Central memory CD4-positive, alpha-beta T cell (primary cell): Measurements from ENCODE around the gene WWTR1.

Source experiments
- DNase-seq: peaks from one replicate; pipeline ENCODE4 v3.0.0; 2022

Gene WWTR1

GRCh38 chr3:149523512-149524299, 134.1 kb downstream of the WWTR1 start:
- no peak for DNase-seq

GRCh38 chr3:149519912-149520311, 137.9 kb downstream of the WWTR1 start:
- DNase-seq = no peak

GRCh38 chr3:149516920-149517319, 140.9 kb downstream of the WWTR1 start:
- DNase-seq = no peak

- DNase-seq = no peak
These were observed 142.6 kb downstream of the WWTR1 start for GRCh38 chr3:149515249-149515648.

DNA sequence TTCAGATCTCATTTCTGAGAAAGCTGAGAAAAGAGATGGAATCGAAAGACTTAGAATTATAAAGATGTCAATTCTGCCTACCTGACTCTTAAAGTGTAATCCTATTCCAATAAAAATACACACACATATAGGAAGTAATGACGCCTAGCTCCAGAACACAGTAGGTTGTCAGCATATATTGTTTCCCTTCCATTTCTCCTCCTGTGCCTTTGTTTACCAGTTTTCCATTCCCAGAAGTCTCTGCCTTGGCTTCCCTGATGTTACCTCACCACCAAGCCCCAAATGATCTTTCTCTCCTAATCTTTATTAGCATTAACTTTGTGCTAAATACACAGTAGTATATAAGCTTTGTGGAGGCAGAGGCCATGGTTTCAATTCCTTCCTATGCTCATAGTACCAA, 143.4 kb downstream of the WWTR1 start:
- no peak for DNase-seq

- no peak for DNase-seq
These were observed 145.6 kb downstream of the WWTR1 start for GRCh38 chr3:149512073-149512782.

DNA sequence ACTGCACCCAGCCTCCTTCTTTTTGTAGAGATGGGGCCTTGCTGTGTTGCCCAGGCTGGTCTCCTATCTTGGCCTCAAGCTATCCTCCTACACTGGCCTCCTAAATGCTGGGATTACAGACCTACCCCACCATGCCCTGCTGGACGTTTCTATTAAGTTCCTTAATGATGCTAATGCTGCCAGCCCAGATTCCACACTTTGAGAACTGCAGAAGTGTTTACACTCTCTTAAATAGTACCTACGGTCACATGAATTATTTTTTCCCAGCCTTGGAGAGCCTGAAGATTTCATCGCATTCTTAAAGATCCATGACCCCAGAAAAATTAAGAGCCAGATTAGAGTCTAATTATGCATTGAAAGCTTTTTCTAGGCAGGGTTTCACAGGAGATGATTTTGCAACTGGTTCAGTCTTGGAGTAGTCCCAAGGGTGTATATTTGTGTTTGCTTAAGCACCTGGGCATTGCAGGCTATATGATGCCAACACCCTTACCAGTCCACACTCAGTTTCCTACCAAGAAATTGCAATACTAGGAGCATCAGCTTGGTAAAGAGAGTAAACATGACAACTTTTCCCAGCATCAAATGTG, 146.7 kb downstream of the WWTR1 start:
- DNase-seq = no peak

DNA sequence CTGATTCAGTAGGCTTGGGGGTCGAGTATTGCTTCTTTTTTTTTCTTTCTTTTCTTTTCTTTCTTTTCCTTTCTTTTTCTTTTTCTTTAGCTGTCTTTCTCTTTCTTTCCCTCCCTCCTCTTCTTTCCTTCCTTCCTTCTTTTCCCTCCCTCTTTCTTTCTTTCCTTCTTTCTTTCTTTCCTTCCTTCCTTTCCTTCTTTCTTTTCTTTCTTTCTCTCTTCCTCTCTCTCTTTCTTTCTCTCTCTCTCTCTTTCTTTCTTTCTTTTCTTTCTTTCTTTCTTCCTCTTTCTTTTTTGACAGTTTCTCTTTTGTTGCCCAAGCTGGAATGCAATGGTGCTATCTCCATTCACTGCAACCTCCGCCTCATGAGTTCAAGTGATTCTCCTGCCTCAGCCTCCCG, 147.3 kb downstream of the WWTR1 start:
- no peak for DNase-seq

GRCh38 chr3:149509526-149509925, 148.3 kb downstream of the WWTR1 start:
- DNase-seq = no peak

DNA sequence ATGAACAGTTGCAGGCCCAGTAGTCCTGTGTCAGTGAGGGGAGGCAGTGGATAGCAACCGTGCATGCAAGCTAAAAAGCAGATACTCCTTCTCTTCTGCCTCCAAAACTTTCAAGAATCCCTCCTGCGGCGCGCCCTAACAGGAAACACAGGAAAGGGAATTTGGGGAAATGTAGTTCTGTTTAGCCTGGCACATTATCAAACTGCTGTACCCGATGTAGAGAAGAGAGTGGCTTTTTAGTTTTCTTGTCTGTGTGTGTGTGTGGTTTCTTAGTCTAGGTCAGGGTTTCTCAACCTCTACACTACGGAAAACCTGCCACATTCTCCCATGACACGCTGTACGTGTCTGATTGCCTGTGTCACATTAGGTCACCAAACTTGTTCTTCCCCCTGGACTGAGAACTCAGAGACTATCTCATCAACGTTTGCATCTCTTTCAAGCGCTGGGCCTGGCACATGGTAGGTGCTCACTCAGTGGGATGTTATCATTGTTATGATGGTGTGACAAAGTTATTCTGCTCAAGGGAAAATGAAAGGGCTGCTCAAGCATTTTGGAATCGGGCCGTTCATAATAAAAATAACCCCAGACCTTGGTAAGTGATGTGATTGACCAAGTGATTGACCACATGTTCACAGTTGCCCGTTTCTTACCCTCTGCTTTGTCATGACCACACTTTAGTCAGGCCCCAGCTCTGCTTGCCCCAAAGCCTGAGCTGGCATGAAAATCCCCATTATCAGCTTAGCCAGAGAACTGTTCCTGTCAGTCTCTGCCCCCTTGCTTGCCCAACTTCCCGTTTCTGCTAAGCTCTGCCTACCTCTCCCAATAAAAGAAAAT, 150.1 kb downstream of the WWTR1 start:
- DNase-seq = no peak

- DNase-seq = no peak
These were observed 150.9 kb downstream of the WWTR1 start for GRCh38 chr3:149506965-149507364.

- DNase-seq = no peak
These were observed 151.3 kb downstream of the WWTR1 start for GRCh38 chr3:149506540-149506939.

DNA sequence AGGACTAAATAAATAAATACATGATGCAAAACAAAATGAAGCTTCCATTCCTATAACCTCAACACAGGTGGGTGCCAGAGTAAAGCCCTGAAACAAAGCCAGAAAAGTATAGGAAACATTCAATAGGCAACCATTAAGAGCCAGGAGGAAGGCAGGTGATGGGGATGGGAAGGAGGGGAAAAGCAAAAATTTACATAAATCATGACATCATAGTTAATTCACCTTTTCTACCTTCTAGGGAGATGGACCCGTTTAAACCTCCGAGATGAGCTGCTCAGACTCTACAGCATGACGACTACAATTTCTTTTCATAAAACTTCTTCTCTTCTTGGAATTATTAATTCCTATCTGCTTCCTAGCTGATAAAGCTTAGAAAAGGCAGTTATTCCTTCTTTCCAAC, 155.4 kb downstream of the WWTR1 start:
- DNase-seq = no peak

- DNase-seq = no peak
These were observed 156.3 kb downstream of the WWTR1 start for GRCh38 chr3:149501524-149501923.

- DNase-seq = no peak
These were observed 159.7 kb downstream of the WWTR1 start for GRCh38 chr3:149497966-149498670.

DNA sequence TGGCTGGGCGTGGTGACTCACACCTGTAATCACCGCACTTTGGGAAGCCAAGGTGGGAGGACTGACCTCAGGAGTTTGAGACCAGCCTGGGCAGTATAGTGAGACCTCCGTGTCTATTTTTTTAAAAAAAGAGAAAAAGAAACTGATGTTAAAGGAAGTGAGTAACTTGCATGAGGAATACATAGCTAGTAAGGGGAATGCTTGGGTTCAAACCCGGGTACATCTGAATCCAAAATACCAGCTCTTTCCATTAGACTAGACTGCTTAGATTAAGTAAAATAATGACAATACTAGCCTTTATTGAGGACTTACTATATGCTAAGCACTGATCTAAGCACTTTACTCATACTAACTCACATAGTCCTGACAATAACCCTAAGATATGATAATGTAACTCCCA, 160.9 kb downstream of the WWTR1 start:
- no peak for DNase-seq

GRCh38 chr3:149495581-149496125, 162.2 kb downstream of the WWTR1 start:
- DNase-seq = no peak

GRCh38 chr3:149494759-149495580, 162.9 kb downstream of the WWTR1 start:
- no peak for DNase-seq

DNA sequence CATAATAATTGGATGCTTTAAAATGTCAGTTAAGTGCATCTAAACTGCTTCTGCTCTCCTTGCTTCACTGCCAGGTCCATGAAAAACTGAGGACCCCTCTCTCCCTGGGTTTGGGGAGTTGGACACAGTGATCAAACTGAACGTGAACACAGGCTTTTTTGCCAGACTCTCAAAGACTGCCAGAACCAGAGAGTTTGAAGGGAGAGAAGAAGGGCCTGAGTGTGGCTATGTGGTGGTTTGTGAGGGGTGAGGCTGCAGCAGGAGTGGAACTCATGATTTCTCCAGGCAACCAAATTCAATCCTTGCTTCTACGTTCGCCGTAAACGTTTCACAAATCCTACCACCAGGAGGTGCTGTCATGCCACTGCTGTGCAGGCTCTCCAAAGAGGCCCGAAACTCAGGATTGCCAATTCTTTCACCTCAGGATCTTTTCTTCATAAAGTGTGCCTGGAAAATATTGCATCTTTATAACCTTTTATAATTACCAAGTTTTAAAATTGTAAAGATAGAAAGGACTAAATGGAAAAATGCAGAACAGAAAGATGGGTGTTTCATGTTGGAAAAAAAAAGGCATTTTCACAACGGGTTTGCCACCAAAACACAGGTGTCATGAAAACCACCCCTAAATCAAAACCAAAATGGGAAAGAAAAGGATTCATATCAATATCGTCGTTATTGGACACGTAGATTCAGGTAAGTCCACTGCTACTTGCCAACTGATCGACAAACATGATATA, 163.6 kb downstream of the WWTR1 start:
- no peak for DNase-seq

GRCh38 chr3:149493315-149494021, 164.4 kb downstream of the WWTR1 start:
- no peak for DNase-seq
